ENCODE measurements around the gene RCC1.
A peak's percentile ranks its signal among the peaks of the same experiment; 100 is the strongest.
"Not testable (repeated sequence)": the region's sequence is repeated elsewhere in the genome, so short reads cannot be mapped to it uniquely, and the experiment has no call there.

RCC1 gene

DNA sequence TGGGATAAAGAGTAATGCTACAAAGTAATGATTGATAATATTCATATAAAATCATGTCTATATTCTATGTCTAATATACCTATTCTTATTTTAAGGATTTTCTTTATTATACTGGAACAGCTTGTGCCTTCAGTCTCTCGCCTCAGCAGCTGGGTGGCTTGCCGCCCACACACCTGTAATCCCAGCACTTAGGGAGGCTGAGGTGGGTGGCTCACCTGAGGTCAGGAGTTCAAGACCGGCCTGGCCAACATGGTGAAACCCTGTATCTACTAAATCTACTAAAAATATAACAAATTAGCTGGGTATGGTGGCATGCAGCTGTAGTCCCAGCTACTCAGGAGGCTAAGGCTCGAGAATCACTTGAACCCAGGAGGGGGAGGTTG is 39.4 kb downstream of the RCC1 start:
- DNase-seq (ENCODE audit: low read depth in 2 of 2): no peak

DNA sequence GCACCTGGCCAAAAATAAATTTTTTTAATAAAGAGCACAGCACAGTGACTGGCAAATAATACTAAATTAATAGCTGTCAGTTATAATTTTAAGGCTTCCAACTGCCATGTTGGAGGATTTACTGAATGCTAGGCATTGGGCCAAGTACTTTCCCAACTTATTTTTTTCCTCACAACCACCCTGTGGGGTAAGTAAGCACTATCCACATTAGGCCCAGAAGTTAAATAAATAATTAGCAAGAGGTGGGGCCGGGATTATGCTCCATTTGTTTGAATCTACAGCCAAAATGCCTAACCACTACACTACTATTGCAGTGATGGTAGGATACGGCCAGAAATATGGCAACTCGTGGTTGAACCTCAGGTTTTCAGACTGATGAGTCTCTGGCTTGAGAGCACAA is 42.5 kb downstream of the RCC1 start:
- no peak for DNase-seq (ENCODE audit: low read depth in 2 of 2)

- DNase-seq (ENCODE audit: low read depth in 2 of 2): no peak
These were observed 45.5 kb downstream of the RCC1 start for GRCh38 chr1:28551381-28551780.

DNA sequence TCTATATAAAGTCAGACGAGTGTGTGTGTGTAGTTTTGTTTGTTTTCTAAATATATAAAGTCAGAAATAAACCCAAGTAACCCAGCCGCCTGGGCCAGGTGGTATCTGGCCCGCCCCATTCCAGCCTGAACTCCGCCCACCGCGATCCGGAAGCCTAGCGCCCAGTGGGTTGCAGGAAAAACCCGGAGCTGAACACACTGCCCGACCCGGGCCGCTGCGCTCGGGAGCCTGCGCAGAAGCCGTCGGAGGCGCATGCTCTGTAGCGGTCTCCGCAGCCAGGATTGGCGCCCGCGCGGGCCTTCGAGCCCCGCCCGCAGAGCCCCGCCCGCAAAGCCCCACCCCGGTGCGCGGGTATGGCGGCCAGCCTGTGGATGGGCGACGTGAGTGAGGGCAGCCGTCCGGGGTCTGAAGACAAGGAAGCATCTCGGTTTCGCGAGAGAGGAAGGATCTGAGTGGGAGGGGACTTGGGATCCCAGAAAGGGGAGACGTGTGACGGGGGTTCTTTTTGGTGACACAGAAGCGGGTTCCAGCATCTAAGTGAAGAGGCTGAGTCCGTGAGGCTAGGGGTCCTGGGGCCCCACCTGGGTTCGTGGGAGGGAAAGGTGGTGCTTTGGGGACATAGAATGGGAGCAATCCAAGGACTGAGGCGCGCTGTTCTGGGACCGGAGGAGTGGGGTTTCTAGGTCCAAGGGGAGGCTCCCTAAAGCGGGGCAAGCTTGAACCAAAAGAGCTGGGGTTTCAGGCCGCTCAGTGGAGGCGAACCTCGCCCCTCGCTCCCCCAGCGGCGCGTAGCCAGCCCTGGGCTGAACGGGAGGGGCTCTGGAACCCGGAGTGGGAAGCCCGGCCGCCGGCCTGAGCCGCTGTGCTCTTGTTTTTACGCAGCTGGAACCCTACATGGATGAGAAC is 47.2 kb downstream of the RCC1 start, which contains the start of gene TRNAU1AP:
Gene TRNAU1AP (plus strand): TSS at position 328 of the 906 bp plus-strand sequence. CDS start 26 bp downstream, at position 354.
- peak; percentile 94 for DNase-seq (ENCODE audit: low read depth in 2 of 2)

- DNase-seq (ENCODE audit: low read depth in 2 of 2): no peak
These were observed 55.0 kb downstream of the RCC1 start for GRCh38 chr1:28560886-28561285.

- DNase-seq (ENCODE audit: low read depth in 2 of 2): no peak
These were observed 58.5 kb downstream of the RCC1 start for GRCh38 chr1:28564310-28564709.

GRCh38 chr1:28565040-28565439 is 59.2 kb downstream of the RCC1 start:
- no peak for DNase-seq (ENCODE audit: low read depth in 2 of 2)

GRCh38 chr1:28565726-28566125 is 59.9 kb downstream of the RCC1 start:
- no peak for DNase-seq (ENCODE audit: low read depth in 2 of 2)

DNA sequence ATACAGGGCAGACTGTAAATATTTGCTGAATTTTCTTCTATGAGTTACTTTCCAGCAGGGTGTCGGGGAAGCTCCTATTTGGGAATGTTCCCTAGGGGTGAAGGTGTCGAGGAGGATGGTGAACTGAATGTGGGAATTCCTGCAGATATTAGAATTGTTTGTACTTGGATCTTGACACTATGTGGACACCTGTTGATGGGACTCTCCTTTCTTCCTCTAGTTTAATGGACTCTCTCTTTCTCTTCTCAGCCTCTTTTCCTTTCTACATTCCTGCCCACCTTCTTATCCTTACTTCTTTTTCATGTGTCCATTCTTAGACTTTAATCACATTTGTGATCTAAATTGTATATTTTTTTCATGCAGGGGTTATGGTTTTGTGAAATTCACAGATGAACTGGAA is 61.1 kb downstream of the RCC1 start:
- DNase-seq (ENCODE audit: low read depth in 2 of 2): no peak

- DNase-seq (ENCODE audit: low read depth in 2 of 2): no peak
These were observed 66.1 kb downstream of the RCC1 start for GRCh38 chr1:28571911-28572310.

DNA sequence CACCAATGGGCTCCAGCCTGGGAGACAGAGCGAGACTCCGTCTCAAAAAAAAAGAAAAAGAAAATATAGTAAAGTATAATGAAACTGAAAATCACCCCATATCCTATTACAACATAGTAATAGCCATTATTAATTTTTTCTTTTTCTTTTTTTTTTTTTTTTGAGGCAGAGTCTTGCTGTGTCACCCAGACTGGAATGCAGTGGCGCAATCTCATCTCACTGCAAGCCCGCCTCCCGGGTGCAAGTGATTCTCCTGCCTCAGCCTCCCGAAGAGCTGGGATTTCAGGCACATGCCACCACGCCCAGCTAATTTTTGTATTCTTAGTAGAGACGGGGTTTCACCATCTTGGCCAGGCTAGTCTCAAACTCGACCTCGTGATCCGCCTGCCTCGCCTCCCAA is 67.0 kb downstream of the RCC1 start:
- not testable (repeated sequence) for DNase-seq (ENCODE audit: low read depth in 2 of 2)

GRCh38 chr1:28573564-28573963 is 67.7 kb downstream of the RCC1 start:
- no peak for DNase-seq (ENCODE audit: low read depth in 2 of 2)

- no peak for DNase-seq (ENCODE audit: low read depth in 2 of 2)
These were observed 71.3 kb downstream of the RCC1 start for GRCh38 chr1:28577052-28577678.

DNA sequence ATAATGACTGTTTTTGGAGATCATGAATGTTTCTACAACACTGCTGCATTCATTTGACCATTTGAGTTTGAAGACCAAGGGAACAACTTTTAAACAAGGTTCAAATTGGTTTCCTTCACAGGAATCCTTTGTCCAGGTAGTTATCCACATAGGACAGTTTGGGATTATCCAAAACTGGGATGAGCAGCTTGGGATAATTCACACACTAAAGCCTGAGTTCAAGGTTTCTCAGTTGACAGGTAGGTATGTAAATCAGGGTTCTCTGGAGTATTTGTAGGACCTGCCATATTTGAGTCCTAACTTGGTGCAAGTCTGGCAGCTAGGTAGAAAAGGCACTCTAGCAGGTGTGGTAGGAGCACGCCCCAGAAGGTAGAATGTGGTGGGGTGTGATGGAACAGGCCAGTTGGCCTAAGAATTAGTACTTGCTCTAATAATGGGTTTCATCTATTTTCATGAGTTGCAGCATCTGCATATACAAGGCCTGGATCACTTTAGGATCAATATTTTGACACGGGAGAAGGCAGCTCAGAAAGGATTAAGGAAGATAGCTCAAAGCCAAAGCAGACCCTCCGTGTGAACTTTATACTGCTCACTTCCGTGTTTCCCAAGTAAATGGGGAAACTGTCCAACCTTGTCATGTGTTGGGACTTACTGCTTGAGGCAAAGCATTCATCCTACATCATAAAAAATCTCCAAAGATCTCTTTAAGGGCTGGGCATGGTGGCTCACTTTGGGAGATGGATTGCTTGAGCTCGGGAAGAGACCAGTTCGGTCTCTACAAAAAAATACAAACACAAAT is 72.1 kb downstream of the RCC1 start:
- DNase-seq (ENCODE audit: low read depth in 2 of 2): no peak

- DNase-seq (ENCODE audit: low read depth in 2 of 2): no peak
These were observed 72.9 kb downstream of the RCC1 start for GRCh38 chr1:28578696-28579218.

DNA sequence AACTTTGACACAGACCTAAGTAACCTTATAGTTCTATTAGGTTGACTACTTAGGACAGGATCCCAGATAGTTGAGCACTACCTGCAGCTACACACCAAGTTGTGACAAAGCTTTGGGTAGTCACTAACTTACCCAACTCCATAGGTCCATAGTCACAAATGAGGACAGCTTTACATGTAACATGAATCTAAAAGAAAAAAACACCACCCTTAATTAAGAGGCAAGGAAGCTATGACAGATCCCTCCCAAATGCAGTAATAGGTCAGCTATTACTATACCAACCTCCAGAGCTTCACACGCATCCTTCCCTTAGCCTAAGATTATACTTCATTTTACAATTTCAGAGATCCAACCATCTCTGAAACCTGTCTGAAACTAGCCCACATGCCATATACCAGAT is 73.6 kb downstream of the RCC1 start:
- DNase-seq (ENCODE audit: low read depth in 2 of 2): no peak

DNA sequence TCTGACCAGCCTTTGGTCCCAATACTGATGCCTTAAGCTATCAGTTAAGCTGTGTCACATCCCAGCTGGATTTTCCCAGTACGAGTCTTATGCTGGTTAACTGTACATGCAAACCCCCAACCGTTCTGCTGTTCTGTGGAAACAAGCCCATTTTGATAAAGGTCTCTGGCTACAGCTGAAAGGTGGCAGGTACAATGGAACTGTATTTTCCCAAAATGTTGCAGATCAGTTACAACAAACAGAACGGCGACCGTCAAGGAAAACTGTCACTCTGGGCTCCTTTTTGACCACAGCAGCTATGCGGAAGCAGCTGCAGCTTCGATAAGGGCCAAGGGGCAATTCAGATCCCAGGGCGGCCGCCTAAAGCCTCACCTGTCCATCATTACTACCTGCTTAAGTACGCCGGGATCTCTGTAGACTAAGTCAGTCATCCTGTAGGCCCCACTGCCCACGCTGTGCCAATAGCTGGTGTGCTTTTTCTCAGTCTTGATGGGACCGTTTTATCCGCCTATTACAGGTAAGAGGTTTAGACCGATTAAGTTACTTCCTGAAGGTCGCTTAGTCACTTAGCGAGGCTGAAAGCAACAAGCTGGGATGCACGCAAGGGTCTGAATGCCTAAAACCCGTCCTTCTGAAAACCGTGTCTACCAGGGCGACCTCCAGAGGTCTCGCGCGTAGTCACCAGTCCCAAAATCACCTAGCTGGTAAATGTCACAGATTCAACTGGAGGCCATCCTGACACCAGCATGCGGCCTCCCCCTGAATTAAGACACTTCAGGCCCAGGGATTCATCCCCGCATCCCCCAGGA is 75.1 kb downstream of the RCC1 start:
- DNase-seq (ENCODE audit: low read depth in 2 of 2): peak in 1 of 2 donors; percentile 34

DNA sequence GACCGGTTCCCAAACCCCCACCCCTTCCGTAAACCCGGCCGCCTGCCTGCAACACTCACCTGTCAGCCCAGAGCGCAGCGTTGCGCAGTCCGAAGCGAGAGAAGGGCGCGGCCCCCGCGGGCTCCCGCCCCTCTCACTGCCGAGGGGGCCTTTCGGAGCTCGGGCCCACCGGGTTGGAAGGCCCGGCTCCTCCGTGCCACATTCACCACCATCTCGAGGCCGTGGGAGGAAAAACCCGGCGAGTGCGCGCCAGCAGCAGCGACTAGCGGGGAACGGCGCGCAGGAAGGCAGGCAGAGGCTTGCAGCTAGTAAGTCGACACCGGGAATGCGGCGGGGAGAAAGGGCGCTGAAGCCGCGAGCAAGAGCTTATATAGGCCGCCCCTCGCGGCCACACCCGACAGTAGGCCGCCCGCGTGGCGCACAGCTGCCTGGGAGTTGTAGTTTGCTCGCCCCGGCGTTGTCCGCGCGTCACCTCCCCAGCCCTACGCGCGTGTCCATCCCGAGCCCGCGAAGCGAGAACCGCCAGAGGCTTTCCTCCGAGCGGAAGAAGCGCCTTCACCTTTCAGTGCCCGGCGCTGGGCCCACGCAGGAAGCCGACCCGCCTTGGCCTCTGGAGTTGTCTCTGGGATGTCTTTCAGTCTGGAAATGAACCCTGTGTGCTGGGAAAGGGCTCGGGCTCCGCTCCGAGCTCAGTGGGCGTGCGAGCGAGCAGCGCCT is 75.8 kb downstream of the RCC1 start:
- peak; percentile 87 to 88 for DNase-seq (ENCODE audit: low read depth in 2 of 2)

DNA sequence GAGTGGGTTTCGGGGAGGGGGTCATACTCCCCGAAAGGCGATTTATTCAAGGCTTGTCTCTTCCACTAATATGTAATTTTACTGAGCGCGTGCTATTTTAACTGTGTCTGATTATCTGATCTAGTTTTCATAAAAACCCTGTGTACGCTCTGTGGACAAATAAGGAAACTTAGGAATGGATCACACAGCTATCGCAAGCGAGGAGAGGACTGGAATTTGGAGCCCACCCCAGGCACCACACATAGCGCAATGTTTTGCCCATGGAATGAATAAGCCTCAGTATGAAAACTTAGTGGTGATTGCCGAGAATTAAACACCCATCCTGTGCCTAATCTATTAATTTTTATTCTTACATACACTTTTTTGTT is 76.4 kb downstream of the RCC1 start:
- DNase-seq (ENCODE audit: low read depth in 2 of 2): no peak

- not testable (repeated sequence) for DNase-seq (ENCODE audit: low read depth in 2 of 2)
These were observed 80.9 kb downstream of the RCC1 start for GRCh38 chr1:28586585-28587391.
